ENCODE results near the gene FRMD4A. TPM values are rescaled to one million over a fixed set of nuclear protein-coding genes. Genes with fewer than 3 reads are reported as not detected.

The FRMD4A gene
- total and polyA plus RNA-seq, 2 of the 4 experiments (the other 2 are of a cell fraction) = 30.3 to 68.8 TPM

- Histone ChIP-seq H2BK20ac (ENCODE audit: low read depth, low read length) (no peak overlapping the region), H3K9me3 (ENCODE audit: control insufficient read depth, insufficient read depth, low read length) (no peaks in the 10 kb centered on the region), H3K9me1 (ENCODE audit: insufficient read depth, low read length) (peaks cover 3% of the 10 kb centered on the region; the same call in 1 of the 2 replicates), H3K4me1 (ENCODE audit: control insufficient read depth, insufficient read depth, low read length) (no peaks in the 10 kb centered on the region; the same call in 1 of the 2 replicates), H3K27ac (ENCODE audit: insufficient read depth, low read length) (no peak overlapping the region), H3K56ac (ENCODE audit: extremely low read depth, insufficient read depth, low read length) (no peak overlapping the region), H2BK5ac (ENCODE audit: low read depth, low read length, poor library complexity, severe bottlenecking) (no peak overlapping the region), H3K23ac (ENCODE audit: low read depth, low read length) (no peak overlapping the region), H3K14ac (replicated peaks; ENCODE audit: low read depth, low read length) (no peak overlapping the region), H4K91ac (ENCODE audit: insufficient read depth, low read depth, low read length) (no peak overlapping the region), H3K4me2 (ENCODE audit: low read depth, low read length) (no peak overlapping the region), H2BK15ac (ENCODE audit: low read depth, low read length) (no peak overlapping the region), H3K18ac (ENCODE audit: low read depth, low read length) (no peak overlapping the region), H4K8ac (ENCODE audit: low read depth in 2 of 2, low read length in 2 of 2) (no peak overlapping the region), H2BK120ac (ENCODE audit: low read depth, low read length) (no peak overlapping the region), H2AFZ (replicated peaks; ENCODE audit: low read length, poor library complexity) (no peak overlapping the region), H3K9ac (ENCODE audit: low read depth, low read length) (no peak overlapping the region), H3K4ac (ENCODE audit: low read depth, low read length) (no peak overlapping the region), H3K4me3 (ENCODE audit: insufficient read depth, low read depth, low read length) (no peak overlapping the region), H3K27me3 (ENCODE audit: control insufficient read depth, insufficient read depth, low read length) (no peaks in the 10 kb centered on the region), H2AK5ac (ENCODE audit: low read depth, low read length) (no peak overlapping the region), H3K36me3 (ENCODE audit: control insufficient read depth, insufficient read depth, low read length) (peaks cover 13% of the 10 kb centered on the region), H4K5ac (ENCODE audit: low read depth, low read length) (no peak overlapping the region), H3K79me1 (ENCODE audit: low read depth in 1 of 2, low read length in 2 of 2) (no peaks in the 10 kb centered on the region), H2AK9ac (replicated peaks; ENCODE audit: low read depth, low read length, poor library complexity) (no peak overlapping the region), H4K20me1 (ENCODE audit: insufficient read depth, low read length) (no peaks in the 10 kb centered on the region)
- no TSS peak for BruUV-seq (replicated peaks)
- DNase-seq (peak; percentile 69), ATAC-seq (ENCODE audit: low read depth) (no peak; the same call in 1 of the 2 replicates)
- in situ Hi-C loops (cut with MboI; ENCODE audit: low sequenced_read_pairs) (no loop called here), intact Hi-C loops (cut with micrococcal nuclease) (no loop called here), dilution Hi-C loops (cut with HindIII; ENCODE audit: low sequenced_read_pairs, unreplicated experiment) (no loop called here)
- 88% methylated on average over 4 of the region's 7 CpGs; no CpG with 5 or more reads in 1 of the 2 experiments for WGBS, 2 experiments (ENCODE audit: extremely low coverage in 2 of 2, insufficient read length in 1 of 2)
- TF ChIP-seq CEBPB (IDR thresholded peaks at IDR 0.05; ENCODE audit: low read depth, low read length) = no peak
- TF ChIP-seq MAFK (IDR thresholded peaks at IDR 0.05; ENCODE audit: low read depth, low read length) = no peak
- TF ChIP-seq MXI1 (IDR thresholded peaks at IDR 0.05; ENCODE audit: borderline replicate concordance, low read depth, low read length) = no peak
- TF ChIP-seq BHLHE40 (IDR thresholded peaks at IDR 0.05; ENCODE audit: low read depth, low read length) = no peak
- no peak for TF ChIP-seq SMC3 (IDR thresholded peaks at IDR 0.05; ENCODE audit: low read depth, low read length)
- TF ChIP-seq CTCF (conservative IDR thresholded peaks at IDR 0.05; ENCODE audit: low read depth, low read length) = no peak
- TF ChIP-seq MAZ (IDR thresholded peaks at IDR 0.05; ENCODE audit: borderline replicate concordance, low read depth, low read length) = no peak
- no peak for TF ChIP-seq CHD1 (IDR thresholded peaks at IDR 0.05; ENCODE audit: low read depth, low read length)
- no peak for TF ChIP-seq POLR2A (IDR thresholded peaks at IDR 0.05; ENCODE audit: low read depth, low read length)
- no peak for TF ChIP-seq USF2 (IDR thresholded peaks at IDR 0.05; ENCODE audit: low read depth, low read length)
- no peak for TF ChIP-seq RCOR1 (IDR thresholded peaks at IDR 0.05; ENCODE audit: insufficient replicate concordance, low read length)
- TF ChIP-seq RAD21 (IDR thresholded peaks at IDR 0.05; ENCODE audit: low read length) = no peak
- no peak for TF ChIP-seq NFE2L2 (IDR thresholded peaks at IDR 0.05; ENCODE audit: low read depth, low read length)
- no peak for TF ChIP-seq ELK1 (IDR thresholded peaks at IDR 0.05; ENCODE audit: borderline replicate concordance, low read depth, low read length)
- TF ChIP-seq FOS (IDR thresholded peaks at IDR 0.05; ENCODE audit: low read depth, low read length) = no peak
- ChIA-PET POLR2A (ENCODE audit: unreplicated experiment) (no interaction called here), CTCF (no interaction called here)
These were observed 697.0 kb downstream of the FRMD4A start for GRCh38 chr10:13633689-13634088.

Data from IMR-90 (cell line).